ENCODE measurements around the gene RIOK2. TPM values are rescaled to one million over a fixed set of nuclear protein-coding genes. Genes with fewer than 3 reads are reported as not detected.
A peak's percentile ranks its signal among the peaks of the same experiment; 100 is the strongest.

The RIOK2 gene
- total RNA-seq, 1 donor from 2014 or later: 14.7 TPM

DNA sequence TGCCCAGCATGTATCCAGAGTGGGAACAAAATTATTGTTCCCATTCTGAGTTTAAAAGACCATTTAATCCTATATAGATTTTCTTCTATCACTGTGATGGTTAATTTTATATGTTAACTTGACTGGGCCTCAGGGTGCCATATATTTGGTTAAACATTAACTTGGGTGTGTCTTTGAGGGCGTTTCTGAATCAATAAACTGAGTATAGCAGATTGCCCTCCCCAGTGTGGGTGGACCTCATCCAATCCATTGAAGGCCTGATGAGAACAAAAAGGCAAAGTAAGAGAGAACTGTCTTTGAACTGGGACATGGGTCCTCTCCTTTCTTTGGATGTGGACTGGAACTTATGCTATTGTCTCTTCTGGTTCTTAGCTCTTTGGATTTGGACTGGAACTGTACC is 17.3 kb downstream of the RIOK2 start:
- ATAC-seq: no peak

DNA sequence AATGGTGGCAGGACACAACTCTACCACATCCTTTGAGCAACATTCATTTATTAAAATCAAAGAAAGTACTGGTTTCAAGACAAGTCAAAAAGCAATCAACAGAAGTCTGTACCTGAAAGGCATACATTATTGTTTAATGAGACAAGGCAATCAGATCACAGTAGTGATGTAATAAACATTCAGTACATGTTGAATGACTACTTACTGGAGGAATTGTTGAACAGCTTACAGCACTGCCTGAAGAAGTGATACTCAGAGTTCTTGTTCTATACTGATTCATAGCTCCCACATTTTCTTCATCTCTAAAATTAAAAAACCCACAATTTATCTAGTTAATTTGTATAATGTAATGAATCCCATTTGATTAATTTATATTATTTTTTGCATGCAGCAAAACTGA is 18.2 kb downstream of the RIOK2 start:
- ATAC-seq: peak; percentile 60

GRCh38 chr5:97163790-97164285 is 19.2 kb downstream of the RIOK2 start:
- ATAC-seq: no peak

- no peak for ATAC-seq
Measured at GRCh38 chr5:97163360-97163764, 19.7 kb downstream of the RIOK2 start.

- ATAC-seq: peak; percentile 72
Measured at GRCh38 chr5:97162045-97162444, 21.0 kb downstream of the RIOK2 start.

DNA sequence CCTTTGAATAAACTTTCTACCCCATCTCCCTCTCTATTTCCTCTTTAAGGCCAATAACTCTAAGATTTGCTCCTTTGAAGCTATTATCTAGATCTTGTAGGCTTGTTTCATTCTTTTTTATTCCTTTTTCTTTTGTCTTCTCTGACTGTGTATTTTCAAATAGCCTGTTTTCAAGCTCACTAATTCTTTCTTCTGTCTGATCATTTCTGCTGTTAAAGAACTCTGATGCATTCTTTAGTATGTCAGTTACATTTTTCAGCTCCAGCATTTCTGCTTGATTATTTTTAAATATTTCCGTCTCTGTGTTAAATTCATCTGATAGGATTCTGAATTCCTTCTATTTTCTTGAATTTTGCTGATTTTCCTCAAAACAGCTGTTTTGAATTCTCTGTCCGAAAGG is 25.4 kb downstream of the RIOK2 start:
- ATAC-seq: no peak

GRCh38 chr5:97151370-97151769 is 31.7 kb downstream of the RIOK2 start:
- no peak for ATAC-seq

GRCh38 chr5:97150401-97150800 is 32.6 kb downstream of the RIOK2 start:
- no peak for ATAC-seq

DNA sequence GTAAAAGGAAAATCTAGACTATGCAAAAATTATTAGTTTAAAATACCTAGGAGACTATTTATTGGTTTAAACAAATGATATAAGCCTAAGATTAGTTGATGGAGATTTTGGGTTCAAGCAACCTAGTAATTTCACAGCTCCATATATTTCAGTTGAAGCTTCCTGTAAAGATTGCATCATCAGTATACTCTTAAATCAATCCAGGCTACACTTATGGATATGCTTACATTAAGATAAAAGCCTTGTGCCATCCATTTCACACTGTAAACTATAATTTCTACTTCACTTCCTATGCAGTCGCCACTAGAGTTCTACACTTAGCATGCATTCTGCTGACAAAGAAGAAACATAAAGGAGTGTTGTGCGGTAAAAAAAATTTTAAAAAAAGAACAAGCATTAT is 33.3 kb downstream of the RIOK2 start:
- ATAC-seq: no peak

GRCh38 chr5:97148288-97148687 is 34.8 kb downstream of the RIOK2 start:
- no peak for ATAC-seq

DNA sequence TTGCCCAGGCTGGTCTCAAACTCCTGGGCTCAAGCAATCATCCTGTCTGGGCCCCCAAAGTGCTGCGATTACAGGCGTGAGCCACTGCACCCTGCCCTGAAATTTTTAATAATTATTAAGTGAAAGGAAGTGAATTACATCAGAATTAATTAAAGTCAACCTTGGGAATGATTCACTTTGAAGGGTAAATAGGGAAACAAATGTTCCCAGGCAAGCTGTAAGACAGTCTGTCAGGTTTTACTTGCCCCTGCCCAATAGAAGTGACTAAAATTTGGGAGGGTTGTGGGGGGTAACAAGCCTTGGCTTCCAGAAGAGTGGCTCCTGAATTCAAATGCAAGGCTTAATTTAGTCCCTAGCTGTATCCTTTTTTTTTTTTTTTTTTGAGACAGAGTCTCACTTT is 39.3 kb downstream of the RIOK2 start:
- peak; percentile 81 for ATAC-seq

GRCh38 chr5:97142521-97143254 is 40.4 kb downstream of the RIOK2 start, which contains the start of gene LIX1:
TSS of gene LIX1 (minus strand) at chr5:97142611. CDS start at chr5:97142576, 35 bp downstream.
- peak; percentile 38 for ATAC-seq

DNA sequence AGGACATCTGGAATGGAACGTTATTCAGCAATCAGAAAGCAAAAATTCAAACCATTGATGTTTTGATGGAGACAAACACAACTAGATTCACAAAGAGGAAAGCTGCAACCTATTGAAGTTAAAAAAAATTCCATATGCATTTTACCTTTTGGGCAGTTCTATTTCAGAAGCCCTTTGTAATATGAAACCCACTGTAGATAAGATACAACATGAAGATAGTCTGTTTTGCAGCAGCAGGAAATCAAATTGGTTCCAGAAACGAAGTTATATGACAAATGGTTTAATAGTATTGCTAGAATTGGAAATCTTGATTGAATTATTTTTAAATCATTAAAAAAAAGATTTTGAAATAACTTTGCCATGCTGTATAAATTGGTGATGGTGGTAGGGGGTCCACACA is 41.5 kb downstream of the RIOK2 start:
- ATAC-seq: no peak

DNA sequence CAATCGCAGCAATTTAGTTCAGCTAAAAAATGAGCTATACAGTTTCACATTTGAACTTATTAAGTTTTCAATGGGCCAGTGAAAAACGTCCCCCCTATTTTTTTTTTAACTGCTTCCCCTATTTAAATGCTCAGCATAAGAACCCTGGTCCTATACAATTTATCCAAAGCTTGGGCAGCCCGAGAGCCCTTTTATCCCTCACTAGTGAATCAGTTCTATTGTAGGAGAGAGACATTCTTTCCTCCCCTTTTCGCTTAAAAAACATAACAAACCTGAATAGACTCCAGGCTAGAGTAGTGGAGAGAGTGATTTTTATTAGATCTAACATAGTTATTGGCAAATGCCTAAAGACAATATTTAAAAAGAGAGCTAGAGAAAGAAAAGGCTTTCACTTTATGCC is 42.0 kb downstream of the RIOK2 start:
- ATAC-seq: no peak

- ATAC-seq: peak; percentile 51
Measured at GRCh38 chr5:97140250-97140649, 42.8 kb downstream of the RIOK2 start.

- no peak for ATAC-seq
Measured at GRCh38 chr5:97136475-97136874, 46.6 kb downstream of the RIOK2 start.

GRCh38 chr5:97135868-97136267 is 47.2 kb downstream of the RIOK2 start:
- no peak for ATAC-seq

- ATAC-seq: no peak
Measured at GRCh38 chr5:97134634-97135033, 48.4 kb downstream of the RIOK2 start.

DNA sequence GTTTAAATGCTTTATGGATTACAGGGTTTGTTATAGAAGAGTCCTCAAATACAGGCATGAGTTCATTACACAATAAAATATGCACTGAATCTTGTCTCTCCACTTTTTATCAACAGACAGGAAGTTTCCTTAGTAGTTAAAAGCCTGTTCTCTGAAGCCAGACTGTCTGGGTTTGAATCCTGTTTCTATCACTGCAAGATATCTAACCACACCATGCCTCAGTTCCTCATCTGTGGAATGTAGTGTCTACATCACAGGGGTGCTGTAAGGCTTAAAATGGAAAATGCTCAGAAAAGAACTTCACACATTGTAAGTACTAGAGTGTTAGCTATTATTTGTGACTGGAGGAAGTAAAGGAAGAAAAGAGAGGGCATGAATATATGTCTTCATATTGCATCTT is 49.9 kb downstream of the RIOK2 start:
- no peak for ATAC-seq

- no peak for ATAC-seq
Measured at GRCh38 chr5:97131921-97132320, 51.1 kb downstream of the RIOK2 start.

DNA sequence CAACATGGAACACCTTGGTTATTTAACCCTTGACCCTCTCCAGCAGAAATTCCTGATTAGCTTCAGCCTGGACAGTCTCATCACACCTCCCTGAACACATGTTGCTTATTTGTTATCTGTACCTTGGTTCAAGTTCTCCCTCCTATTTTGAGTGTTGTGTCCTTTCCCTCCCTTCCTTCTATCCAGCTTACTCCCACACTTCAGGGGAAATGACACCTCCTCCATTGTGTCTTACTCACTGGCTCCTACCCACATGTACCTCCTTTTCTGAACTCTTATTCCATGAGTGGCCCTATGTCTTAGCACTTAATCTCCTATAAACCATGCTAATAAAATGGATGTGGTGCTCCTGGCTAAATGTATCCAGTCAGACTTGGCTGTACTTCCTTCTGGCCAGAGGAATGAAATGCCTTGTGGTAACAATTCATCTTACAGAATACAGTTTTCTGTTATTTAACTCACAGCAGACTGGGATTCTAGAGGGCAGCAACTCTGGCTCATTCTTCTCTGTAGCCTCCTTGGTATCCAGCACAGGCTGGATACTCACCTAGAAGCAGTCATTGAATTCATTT is 51.8 kb downstream of the RIOK2 start:
- no peak for ATAC-seq

DNA sequence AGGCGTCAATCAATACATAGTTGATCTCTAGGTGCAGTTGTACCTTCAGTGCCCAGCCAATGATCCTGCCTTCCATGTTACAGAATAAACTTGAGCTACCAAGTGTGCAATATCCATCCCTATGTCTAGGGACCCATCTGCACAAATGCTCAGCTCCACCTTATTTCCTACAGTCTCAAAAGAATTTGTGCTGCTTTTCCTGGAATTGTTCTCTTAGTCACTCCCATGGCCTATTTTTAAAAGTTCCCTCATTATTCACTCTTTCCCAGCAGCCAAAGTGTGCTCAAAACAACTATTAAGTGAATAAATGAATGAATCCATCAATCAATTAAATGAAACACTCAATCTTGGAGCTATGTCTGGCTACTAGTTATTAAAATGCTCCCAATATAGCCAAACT is 55.3 kb downstream of the RIOK2 start:
- ATAC-seq: no peak

GRCh38 chr5:97125125-97125683 is 57.8 kb downstream of the RIOK2 start:
- ATAC-seq: no peak

GRCh38 chr5:97124335-97124734 is 58.7 kb downstream of the RIOK2 start:
- ATAC-seq: no peak

Measured in esophagus mucosa (tissue), 1 donor.